ENCODE measurements around the gene CEPT1. TPM values are rescaled to one million over a fixed set of nuclear protein-coding genes. Genes with fewer than 3 reads are reported as not detected.
"Not testable (repeated sequence)": the region's sequence is repeated elsewhere in the genome, so short reads cannot be mapped to it uniquely, and the experiment has no call there.

The CEPT1 gene
- total and polyA plus RNA-seq, 8 donors, result 4.6 to 71.4 (median 13.5) TPM

DNA sequence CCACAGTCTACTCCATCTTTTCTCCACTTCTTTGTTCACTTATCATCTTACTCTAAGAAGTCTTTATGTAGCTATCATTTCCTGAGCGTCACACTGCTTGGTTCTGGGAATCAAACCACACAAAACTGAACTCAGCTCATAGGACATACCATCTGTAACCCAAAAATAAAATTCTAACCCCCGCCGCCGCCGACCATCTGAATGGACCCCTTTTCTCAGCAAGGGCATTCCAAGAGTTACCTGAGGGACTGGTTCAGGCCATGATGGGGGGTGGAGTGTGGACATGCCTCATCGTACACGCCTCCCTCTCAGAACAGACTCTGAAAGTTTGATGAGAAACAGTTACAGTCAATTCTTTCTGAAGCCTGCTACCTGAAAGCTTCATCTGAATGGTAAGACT lies 74.9 kb downstream of the CEPT1 start:
- Histone ChIP-seq H3K27me3 (no peaks in the 10 kb centered on the region), H3K4me3 (no peak overlapping the region), H3K36me3 (no peaks in the 10 kb centered on the region), H3K4me1 (peaks cover 0 to 43% (median 3%) of the 10 kb centered on the region in 4 donors), H3K27ac (peak overlapping the region in 2 of 5 donors; percentile 13 to 34), H3K9me3 (no peaks in the 10 kb centered on the region)
- DNase-seq, result no peak
- intact Hi-C loops (cut with DNase I; ENCODE audit: low total_unique reads), result no loop called here
- TF ChIP-seq, protein P1, sequence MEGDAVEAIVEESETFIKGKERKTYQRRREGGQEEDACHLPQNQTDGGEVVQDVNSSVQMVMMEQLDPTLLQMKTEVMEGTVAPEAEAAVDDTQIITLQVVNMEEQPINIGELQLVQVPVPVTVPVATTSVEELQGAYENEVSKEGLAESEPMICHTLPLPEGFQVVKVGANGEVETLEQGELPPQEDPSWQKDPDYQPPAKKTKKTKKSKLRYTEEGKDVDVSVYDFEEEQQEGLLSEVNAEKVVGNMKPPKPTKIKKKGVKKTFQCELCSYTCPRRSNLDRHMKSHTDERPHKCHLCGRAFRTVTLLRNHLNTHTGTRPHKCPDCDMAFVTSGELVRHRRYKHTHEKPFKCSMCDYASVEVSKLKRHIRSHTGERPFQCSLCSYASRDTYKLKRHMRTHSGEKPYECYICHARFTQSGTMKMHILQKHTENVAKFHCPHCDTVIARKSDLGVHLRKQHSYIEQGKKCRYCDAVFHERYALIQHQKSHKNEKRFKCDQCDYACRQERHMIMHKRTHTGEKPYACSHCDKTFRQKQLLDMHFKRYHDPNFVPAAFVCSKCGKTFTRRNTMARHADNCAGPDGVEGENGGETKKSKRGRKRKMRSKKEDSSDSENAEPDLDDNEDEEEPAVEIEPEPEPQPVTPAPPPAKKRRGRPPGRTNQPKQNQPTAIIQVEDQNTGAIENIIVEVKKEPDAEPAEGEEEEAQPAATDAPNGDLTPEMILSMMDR (IDR thresholded peaks at IDR 0.05), result no peak
- TF ChIP-seq EP300 (IDR thresholded peaks at IDR 0.05), result no peak
- no peak for TF ChIP-seq POLR2AphosphoS5 (IDR thresholded peaks at IDR 0.05)
- no peak for TF ChIP-seq POLR2A (IDR thresholded peaks at IDR 0.05)
- 79 to 95% (median 86%) methylated on average over 7 of the region's 7 CpGs for WGBS, 5 donors

DNA sequence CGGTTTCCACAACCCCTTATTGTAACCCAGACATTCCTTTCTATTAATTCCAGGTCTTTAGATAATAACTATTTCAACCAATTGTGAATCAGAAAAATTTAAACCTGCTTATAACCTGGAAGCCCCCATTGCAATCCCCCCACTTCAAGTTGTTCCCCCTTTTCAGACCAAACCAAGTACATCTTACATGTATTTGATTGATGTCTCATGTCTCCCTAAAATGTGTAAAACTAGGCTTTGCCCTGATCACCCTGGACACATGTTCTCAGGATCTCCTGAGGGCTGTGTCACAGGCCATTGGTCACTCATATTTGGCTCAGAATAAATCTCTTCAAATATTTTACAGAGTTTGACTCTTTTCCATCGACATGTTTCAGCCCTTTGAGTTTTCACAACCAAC lies 75.3 kb downstream of the CEPT1 start:
- H3K9me3 ChIP-seq; H3K27me3 ChIP-seq; DNase-seq; intact Hi-C loops (cut with DNase I; ENCODE audit: low total_unique reads); H3K36me3 ChIP-seq; H3K4me3 ChIP-seq: not testable (repeated sequence)
- peak overlapping the region in 3 of 5 donors; percentile 13 to 40 (median 34) for H3K27ac ChIP-seq
- H3K4me1 ChIP-seq, result peaks cover 0 to 47% (median 3%) of the 10 kb centered on the region in 4 donors
- WGBS, 5 donors, result 77 to 93% (median 91%) methylated on average over 2 of the region's 2 CpGs

DNA sequence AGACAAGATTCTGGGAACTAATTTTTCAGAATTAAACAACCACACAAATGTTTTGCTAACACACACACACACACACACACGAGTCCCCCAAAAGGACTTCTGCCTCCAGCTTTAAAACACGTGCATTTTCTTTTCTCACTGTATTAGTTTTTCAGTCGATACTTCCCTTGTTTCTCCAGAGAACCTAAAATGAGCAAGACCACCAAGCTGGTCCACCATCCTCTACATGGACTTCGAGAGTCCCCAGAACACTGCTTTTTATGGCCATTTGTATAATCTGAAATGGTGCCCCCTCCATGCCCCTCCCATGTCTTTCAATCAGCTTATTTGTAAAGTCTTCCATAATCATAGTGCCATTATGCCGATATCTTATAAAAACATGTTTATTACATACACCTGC lies 76.7 kb downstream of the CEPT1 start:
- H3K4me1 ChIP-seq, result peaks cover under 1 to 62% (median 4%) of the 10 kb centered on the region in 4 donors
- DNase-seq, result no peak

DNA sequence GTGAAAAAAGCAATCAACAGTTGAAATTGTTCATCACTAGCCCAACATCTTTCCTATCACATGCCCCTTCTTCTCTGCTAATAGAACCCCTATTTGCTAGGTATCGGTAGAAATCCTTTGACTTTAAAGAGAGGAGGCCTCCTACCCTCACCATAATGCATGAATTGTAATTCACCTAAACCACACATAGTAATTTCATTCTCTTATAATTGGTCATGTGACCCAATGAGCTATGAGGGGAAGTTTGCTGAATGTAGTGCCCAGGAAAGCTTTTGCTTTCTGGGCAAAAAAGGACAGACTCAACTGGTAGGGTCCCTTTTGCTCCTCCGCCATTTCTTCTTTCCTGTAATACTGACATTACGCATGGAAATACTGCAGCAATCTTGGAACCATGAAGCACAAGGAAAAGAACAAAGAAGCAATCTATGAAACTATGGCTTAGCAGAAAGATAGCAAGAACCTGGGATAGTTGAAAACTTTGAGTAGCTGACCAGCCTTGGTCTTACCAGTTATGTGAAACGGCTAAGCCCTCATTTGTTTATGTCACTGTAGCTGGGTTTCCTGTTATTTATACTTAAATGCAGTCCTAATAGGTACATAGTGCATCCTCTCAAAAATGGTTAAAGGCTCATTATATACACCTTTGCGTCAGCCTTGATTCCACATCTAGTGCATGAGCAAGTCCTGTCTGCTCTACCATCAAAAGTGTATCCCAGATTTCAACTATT lies 77.3 kb downstream of the CEPT1 start:
- TF ChIP-seq, protein P1 (IDR thresholded peaks at IDR 0.05), result no peak
- TF ChIP-seq POLR2AphosphoS5 (IDR thresholded peaks at IDR 0.05) (no peak), POLR2A (IDR thresholded peaks at IDR 0.05) (no peak), EP300 (IDR thresholded peaks at IDR 0.05) (no peak)
- no peaks in the 10 kb centered on the region for H3K36me3 ChIP-seq
- H3K9me3 ChIP-seq, result no peaks in the 10 kb centered on the region
- intact Hi-C loops (cut with DNase I; ENCODE audit: low total_unique reads), result no loop called here
- DNase-seq, result no peak
- peak overlapping the region in 2 of 5 donors; percentile 14 to 20 for H3K27ac ChIP-seq
- no peaks in the 10 kb centered on the region for H3K27me3 ChIP-seq
- WGBS, 5 donors, result 63 to 71% (median 66%) methylated on average over 5 of the region's 5 CpGs
- H3K4me3 ChIP-seq, result no peak overlapping the region
- H3K4me1 ChIP-seq, result peaks cover 6 to 68% (median 9%) of the 10 kb centered on the region in 4 donors

More for the DNA sequence above, 76.7 kb downstream of the CEPT1 start:
- Histone ChIP-seq H3K4me3 (no peak overlapping the region), H3K9me3 (no peaks in the 10 kb centered on the region), H3K27ac (peak overlapping the region in 3 of 5 donors; percentile 4 to 20 (median 11)), H3K27me3 (no peaks in the 10 kb centered on the region), H3K36me3 (no peaks in the 10 kb centered on the region)
- intact Hi-C loops (cut with DNase I; ENCODE audit: low total_unique reads), result no loop called here
- TF ChIP-seq POLR2A (IDR thresholded peaks at IDR 0.05) (no peak), EP300 (IDR thresholded peaks at IDR 0.05) (no peak), POLR2AphosphoS5 (IDR thresholded peaks at IDR 0.05) (no peak)
- TF ChIP-seq, protein P1 (IDR thresholded peaks at IDR 0.05), result no peak
- 74 to 84% (median 80%) methylated on average over 5 of the region's 5 CpGs for WGBS, 5 donors
